Coronary artery (tissue), 2 donors: Measurements from ENCODE around the gene ZCCHC2.

Source experiments
- DNase-seq: peaks from one replicate; pipeline ENCODE4 v3.0.0-alpha.2; 2017; ENCODE audit warnings: low spot score
- H3K27ac ChIP-seq, 2 donors: fragments of 200-600 bp; sonication (generic); one replicate each; pipeline ENCODE4 v1.5.1; 2016 to 2019
- H3K4me3 ChIP-seq: fragments of 200-600 bp; sonication (generic); 2 replicates; pipeline ENCODE4 v1.5.1; 2016; ENCODE audit warnings: mild to moderate bottlenecking, moderate library complexity
- CTCF ChIP-seq: fragments of 200-600 bp; sonication (generic); IDR thresholded peaks from one replicate; pipeline ENCODE4 v1.5.1; 2019; ENCODE audit warnings: antibody characterized with exemption

Gene ZCCHC2

GRCh38 chr18:62490967-62491695 is 31.7 kb upstream of the ZCCHC2 start:
- DNase-seq = no peak
- Histone ChIP-seq H3K27ac (no peak overlapping the region), H3K4me3 (no peak overlapping the region)
- TF ChIP-seq CTCF = no peak

GRCh38 chr18:62493033-62493862 is 29.6 kb upstream of the ZCCHC2 start:
- no peak overlapping the region for H3K27ac ChIP-seq
- H3K4me3 ChIP-seq = no peak overlapping the region
- DNase-seq = no peak

GRCh38 chr18:62494764-62495163 is 28.1 kb upstream of the ZCCHC2 start:
- H3K4me3 ChIP-seq = no peak overlapping the region
- DNase-seq = no peak
- TF ChIP-seq CTCF = no peak

More at GRCh38 chr18:62493033-62493862, 29.6 kb upstream of the ZCCHC2 start:
- TF ChIP-seq CTCF = no peak

GRCh38 chr18:62496262-62496661 is 26.6 kb upstream of the ZCCHC2 start:
- TF ChIP-seq CTCF = no peak
- Histone ChIP-seq H3K4me3 (no peak overlapping the region), H3K27ac (no peak overlapping the region)
- no peak for DNase-seq

More at GRCh38 chr18:62494764-62495163, 28.1 kb upstream of the ZCCHC2 start:
- no peak overlapping the region for H3K27ac ChIP-seq

GRCh38 chr18:62497190-62497772 is 25.5 kb upstream of the ZCCHC2 start:
- no peak overlapping the region for H3K27ac ChIP-seq
- DNase-seq = no peak
- no peak for TF ChIP-seq CTCF
- H3K4me3 ChIP-seq = no peak overlapping the region

- Histone ChIP-seq H3K27ac (no peak overlapping the region), H3K4me3 (no peak overlapping the region)
- TF ChIP-seq CTCF = no peak
- no peak for DNase-seq
Measured at GRCh38 chr18:62498616-62499262, 24.1 kb upstream of the ZCCHC2 start.
